Stimulated activated CD8-positive, alpha-beta memory T cell treated with anti-CD3 and anti-CD28 coated beads, Interleukin-4, amount 100 ng/mL, for 4 hours (primary cell): ENCODE measurements around the gene NUDCD3.

Experiments
- DNase-seq, 2 donors: peaks; one replicate each; pipeline ENCODE4 v3.0.0-alpha.2; 2020; ENCODE audit warnings: low read depth in 2 of 2, low spot score in 1 of 2

NUDCD3 gene

DNA sequence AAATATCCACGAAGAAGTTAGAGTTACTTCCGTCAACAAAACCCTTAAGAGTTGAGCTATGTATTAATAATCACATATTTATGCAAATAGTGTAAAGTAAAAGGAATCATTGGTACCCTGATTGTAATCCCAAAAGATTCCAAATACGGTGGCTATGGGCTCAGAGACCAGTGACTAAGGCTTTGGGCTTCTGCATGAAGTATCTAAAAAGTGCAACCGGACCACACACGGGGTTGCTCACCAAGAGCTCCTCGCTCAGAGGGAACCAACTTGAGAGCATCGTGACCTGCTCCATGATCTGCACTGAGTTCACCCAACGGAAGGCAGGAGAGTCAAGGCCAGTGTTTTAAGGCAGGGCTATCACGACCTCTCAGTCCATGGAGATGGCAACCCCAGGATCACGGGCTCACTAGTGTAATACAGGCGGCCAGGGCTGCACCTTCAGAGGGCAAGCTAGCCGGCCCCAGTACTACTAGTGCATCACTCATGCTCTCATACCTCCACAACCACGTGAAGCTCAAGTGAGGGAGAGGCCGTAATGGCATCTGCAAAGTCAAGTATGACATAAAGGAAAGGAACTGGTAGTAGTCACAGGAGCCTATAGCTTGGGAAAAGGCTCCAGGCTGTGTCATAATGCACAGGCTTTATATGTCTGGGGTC lies 87.9 kb downstream of the NUDCD3 start:
- no peak for DNase-seq

DNA sequence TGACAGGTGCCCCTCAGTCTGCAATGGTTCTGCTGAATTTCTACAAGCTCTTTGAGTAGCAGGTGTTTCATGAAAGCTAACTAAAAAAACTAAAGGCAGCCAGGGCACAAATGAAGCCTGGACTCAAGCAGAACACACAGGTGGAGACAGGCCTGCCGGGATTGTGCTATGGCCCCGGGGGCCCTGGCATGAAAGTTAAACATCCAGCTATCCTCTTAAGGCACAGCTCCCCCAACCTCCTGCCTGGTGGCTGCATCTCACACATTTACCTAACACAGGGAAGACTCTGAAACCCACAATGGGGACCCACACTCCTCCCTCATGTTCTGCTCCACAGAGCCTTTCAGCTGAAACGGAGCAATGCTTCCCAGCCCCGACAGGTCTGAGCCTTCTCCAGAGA lies 88.8 kb downstream of the NUDCD3 start:
- no peak for DNase-seq

DNA sequence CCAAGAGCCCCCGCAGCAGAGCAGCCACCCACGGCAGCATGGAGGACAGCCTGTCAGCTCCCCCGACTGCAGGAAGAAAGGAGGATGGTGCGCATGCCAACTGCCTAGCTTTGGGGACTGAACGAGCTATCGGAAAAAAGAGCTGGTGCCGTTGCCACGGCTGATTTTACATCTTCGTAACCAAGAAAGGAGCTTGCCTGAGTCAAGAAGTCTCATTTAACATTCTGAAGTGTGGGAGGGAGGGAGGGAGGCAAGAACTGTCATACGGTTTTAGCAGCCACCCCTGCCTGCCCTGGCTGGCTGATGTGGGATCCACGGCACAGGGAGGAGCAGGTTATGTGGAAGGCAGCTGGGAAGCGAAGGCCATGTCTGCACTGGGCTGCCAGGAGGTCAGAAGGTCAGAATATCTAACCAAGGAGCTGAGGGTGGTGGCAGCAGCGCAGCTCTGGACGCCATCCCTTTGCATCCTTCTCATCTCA lies 90.4 kb downstream of the NUDCD3 start:
- no peak for DNase-seq

DNA sequence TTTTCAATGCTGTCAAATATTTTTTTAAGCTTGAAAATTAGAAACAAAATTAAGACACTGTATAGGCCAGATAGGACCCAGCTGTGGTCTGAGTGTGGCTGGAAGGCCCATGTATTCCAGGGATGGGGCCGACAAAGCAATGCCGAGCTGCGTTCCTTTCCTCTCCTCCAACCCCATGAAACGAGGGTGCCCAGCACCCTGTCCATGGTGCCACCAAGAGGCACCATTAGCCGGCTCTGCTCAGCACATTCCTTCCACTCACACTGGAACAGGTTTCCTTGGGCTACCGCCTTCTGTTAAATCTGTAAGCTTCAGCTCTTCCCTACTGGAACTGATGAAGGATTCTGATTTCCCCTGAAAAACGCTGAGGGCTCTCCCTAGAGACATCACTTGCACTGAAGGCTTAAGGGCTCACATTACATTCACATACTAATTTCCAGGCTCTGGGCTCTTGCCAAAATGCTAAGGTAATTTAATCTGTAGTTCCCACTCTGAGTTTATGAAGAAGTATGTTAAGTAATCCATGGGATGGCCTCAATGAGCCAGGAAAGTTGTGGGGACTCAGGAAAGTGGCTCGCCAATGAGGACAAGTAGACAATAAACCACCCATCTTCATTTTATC lies 91.4 kb downstream of the NUDCD3 start:
- no peak for DNase-seq

DNA sequence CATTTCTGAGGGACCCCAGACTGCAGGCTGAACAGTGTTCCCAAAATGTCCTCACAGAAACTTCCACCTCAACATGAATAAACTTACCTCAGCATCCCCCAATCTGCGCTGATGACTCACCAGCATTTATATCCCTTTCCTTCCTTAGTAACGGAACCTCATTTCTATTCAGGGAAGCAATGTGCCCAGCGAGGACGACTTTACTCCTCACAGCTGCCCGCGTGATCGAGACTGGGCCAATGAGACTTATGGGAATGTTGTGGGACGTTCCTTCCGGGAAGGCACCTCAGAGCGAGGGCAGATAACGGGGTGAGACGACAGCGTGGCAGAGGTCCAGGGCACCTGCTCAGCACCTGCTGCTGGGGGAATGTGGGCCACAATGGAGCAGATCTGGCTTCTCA lies 91.9 kb downstream of the NUDCD3 start:
- DNase-seq: no peak

DNA sequence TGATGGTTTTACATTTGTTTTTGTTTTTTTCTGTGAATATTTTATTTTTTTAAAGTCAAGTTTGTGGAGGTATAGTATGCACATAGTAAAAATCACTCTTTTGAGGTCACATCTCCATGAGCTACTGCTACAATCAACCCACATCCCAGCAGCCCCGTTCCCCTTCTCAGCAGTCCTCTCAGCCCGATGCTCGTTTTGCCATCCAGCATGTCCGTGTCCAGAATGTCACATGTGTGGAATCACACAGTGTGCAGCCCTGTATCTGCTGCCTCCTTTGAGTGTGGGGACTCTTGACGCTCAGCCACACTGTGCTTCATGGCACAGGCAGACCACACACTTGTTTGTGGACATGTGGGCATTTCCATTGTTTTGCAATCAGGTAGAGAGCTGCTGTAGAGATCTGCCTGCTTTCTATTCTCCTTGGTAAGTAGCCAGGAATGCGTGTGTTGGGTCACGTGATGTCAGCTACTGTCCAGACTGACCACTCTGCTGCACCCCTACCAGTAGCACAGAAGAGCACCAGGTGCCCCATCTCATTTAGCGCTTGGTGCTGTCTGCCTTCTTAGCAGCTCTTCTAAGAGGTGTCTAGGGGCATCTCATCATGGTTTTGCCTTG lies 93.4 kb downstream of the NUDCD3 start:
- no peak for DNase-seq

DNA sequence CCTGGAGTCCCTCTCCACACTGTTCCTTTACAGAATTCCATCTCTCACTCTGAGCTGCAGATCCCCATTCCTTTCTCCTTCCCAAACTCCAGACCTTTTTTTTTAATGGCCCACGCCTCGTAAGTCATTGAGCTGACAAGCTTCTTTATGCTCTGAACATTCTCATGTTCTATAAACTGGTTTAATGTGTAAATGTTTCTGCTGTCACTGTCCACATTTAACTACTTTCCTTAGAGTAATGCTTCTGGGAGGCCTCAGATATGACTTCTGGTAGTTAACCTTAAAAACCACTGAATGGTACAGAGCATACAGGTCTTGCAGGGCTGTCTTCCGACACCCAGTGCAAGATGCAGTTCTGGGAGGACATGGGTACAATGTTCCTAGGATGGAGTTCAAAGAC lies 94.0 kb downstream of the NUDCD3 start:
- DNase-seq: no peak

DNA sequence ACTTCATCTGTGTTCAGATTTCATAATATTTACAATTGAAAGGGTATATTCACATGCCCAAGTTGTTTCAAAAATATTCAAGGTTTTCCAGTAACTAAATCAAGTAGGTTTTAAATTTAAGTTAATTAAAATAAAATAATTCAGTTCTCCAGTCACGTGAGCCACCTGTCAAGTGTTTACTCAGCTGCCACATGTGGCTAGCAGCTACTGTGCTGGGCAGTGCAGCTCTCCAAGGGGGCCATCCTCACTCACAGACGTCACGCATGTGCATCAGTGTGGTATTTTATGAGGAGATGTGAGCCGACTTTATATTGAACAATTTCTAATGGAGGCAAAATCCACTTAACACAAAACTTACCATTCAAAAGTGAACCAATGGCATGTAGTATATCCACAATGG lies 95.4 kb downstream of the NUDCD3 start:
- no peak for DNase-seq

DNA sequence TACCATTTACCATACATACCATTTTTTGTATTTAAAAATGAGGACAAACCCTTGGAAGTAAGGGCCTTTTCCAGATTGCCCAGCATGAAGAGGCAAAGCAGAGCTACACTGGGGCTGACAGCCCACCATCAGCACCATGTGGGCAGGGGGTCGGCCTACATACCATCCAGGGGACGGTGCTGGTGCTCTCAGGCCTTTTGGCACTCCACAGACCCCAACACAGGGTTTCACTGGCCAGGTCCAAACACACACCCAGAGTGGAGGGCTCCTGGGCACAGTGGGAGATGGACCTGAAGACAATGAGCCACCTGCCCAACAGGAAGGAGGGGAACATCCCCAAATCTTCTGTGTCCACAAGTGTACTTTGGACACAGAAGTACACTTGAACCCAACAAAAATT lies 95.8 kb downstream of the NUDCD3 start:
- DNase-seq: no peak

DNA sequence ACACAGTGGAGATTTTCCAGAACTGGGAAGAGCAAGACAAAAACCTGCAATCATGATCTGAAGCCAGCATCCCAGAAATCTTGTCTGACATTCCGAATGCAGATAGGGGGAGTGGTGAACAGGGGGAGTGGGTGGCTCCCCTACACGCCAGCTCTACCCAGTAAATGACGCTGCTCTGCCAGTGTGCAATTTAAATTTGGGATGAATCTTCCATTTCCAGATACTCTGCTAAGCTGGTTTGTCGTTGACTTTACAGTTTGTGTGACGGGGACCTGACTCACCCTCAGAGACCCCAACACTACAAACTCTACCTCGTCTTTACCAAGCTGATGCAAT lies 96.4 kb downstream of the NUDCD3 start:
- no peak for DNase-seq

DNA sequence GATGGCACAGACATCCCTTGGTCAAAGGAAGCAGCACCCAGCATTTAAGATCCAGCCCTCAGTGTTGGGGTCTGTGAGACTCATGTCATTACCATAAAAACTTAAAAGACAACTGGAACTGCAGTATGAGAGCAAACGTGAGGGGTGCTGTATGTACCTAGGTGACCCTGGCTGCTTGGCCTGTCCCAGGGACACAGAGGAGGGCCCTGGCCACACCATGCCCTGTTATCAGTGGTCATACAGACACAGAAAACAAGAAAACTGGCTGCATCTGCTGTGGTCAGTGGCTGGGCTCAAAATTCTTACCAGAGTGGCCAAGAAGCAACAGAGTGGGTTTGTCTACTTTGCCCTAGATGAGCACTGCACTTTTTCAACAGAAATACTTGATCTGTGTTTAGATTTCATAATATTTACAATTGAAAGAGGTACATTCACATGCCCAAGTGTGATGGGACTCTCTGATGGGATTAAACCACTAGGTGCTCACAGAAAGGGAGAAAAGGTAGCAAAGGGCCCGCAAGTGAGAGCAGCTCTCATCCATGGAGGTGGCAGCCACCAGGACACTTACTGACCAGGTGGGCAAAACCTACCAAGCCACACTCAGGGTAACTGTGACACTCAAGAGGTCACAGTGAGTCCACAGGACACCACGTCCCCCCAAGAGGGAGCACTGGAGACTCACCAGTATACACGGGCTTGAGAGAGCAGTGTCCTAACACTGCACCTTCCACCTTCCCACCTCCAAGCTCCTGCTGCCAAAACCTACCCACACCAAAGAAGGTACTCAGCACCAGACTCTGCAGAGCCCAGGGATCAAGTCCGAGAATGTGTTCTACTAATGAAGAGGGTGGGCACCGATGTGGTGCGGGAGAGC lies 97.0 kb downstream of the NUDCD3 start:
- DNase-seq: no peak

DNA sequence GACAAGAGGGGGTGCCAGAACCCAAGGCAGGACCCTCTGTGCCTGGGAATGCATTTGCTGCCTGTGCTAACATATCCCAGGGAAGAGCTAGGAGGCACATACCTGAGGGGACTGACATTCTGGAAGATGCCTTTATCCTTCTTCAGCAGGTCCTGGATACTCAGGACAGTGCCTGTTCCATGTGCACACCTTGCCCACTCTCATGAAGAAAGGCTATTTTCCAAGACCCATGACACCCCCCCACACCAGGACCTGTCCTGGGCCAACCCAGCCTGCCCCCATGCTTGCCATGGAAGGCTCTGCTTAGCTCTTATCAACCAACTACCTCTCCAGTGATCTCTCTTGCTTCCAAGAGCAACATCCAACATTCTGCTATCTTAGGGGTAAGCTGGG lies 97.8 kb downstream of the NUDCD3 start:
- DNase-seq: no peak

DNA sequence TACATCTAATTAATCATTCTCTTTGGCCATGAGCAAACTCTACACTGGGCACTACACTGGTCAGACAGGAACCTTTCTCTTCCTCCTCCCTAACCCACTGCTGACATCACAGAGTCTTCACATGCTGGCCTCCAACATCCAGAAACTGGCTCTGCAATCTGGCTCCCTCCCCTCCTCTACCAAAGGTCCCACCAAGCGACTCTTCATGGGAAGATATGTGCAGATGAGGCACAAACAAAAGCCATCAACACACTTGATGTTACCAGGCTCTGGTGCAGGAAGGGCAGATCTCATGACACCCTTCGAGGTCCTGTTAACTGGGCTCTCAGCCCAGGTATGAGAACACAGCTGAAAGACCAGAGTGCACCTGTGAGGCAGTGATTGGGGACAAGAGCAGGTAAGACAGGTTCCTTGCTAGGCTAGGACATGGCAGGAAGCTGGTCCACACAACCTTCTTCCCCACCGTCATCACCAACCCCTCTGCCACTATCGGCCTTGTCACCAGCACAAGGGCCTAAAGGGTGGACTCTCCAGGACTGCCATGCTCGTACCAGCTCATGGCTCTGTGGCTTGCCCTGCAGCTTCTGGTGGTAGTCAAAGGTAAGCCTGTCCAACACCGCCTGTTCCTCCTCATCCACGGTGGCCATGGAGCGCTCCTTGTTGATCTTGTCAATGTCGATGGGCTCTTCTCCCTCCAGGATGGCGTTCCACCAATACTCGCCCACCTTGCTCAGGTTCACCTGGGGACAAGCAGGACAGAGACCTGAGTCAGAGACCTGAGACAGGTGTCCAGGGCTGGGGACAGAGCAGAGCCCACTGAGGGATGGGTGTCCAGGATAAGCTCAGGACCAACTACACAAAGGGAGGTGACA lies 98.5 kb downstream of the NUDCD3 start:
- DNase-seq: no peak

DNA sequence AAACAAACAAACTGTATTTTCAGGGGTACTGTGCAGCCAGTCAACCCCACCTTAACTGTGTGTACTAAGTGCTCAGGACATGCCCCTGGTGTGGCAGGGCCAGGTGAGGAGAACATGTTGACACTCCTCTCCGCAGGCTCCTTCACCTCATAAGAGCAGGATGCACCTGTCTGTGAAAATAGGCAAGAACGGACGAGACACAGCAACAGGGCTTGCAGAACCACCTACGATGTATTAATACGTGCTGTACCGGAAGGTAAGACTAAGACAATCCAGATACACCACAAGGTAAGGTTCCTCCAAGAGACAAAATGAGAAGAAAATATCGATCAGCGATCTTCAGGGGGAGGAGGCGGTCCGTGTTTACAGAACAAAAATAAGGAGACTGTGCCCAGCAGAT lies 99.3 kb downstream of the NUDCD3 start:
- DNase-seq: no peak

DNA sequence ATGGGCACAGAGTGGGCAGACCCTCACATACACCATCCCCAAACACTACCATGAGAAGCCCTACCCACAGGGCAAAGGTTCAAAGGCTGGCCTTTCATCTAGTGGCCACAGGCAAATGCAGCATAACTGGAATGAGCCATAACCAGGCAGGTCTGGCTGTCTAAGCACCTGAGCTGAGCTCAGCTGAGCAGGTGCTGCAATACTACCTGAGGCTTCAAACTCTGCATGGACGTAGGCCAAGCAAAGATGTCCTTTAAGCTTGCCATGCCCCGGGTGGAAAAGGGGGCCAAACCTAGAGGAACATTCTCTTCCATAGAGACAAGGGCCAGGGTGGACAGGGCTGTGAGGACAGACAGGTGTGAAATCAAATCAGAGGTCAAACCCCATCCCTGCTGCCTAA lies 99.8 kb downstream of the NUDCD3 start:
- DNase-seq: no peak

DNA sequence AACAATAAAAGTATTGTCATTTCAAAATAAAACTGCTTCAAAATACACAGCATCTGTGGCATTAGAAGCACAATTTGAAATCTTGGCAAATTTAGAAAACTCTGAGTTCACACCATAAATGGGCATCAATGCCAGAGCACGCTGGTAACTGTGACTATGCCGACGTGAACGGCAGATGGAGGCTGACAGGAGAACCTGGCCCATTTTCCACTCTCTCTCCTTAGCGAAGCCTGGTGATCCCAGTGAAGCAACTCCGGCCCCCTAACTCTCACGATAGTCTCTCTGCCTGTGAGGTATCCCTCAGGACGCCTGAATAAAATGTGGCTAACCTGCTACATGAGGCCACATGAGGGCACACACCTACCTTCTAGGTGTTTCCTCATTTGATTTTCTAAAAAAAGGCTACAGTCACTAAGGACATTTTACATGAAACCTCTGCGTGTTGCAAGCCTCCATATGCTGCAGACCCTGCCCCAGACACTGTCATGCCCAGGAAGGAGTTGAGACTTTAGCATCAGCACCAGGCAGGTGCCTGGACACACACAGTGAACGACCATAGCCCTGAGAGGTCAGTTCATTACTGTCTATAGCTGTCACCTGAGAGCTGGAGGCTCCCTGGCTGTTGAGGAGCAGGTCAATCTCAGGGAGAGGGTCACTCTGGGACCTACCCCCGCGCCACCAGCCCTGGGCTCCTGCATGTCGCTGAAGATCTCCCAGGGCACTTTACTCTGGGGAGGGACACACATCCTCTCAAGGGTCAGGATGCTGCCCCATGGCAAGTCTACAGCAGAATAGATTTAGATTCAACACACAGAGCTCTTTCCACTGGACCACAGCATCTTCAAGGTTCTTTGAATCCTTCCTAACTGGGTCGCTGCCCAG lies 102.1 kb downstream of the NUDCD3 start:
- DNase-seq: no peak

DNA sequence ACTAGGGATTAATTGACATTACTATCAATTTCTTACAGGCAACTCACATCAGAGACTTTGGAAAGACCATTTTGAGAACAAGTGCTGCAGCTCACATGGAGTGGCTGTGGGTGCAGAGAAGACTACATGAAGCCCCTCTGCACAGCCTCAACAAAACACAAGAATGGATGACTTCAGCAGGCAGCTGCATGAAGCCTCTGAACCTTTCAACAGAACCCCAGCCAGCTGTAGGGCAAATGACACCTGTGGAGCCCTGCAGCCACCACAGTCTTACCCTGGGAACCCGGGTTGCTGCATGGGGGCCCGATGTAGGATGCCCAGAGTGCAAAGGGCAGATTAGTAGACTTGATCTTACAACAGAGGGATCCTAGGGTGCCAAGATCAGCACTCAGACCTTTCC lies 103.1 kb downstream of the NUDCD3 start:
- DNase-seq: no peak

DNA sequence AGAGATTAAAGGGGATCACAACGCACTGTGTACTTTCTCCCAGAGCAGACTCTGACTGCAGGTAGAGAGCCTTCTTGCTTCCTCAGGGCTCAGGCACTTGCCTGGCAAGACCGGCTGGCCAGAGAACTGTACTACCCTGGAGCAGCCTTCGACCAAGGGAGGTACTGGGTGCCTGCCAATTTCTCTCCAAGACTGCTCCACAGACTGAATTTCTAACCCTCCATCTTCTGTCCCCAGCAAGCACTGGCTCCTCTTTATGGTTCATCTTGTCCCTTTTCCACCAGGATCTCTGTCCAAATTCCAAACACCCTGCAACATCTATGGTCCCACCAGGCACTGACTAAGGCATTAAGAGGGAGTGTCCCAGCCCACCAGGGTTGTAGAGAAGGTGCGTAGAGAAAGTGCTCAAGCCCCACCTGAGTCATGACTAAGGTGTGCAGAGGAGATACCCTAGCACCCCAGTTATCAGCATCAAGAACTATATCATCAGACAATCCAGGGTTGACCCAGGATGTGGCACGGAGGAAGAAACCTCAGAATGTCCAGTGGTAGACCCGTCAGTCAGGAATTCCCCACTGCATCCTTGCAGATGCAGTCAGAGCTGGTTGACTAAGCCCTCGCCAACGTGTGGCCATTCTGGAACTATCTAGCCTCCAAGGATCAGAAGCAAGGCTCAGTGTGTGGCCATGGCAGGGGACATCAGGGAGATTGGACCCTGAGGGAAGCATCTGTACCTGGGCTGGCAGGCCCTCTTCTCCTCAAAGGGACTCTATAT lies 104.1 kb downstream of the NUDCD3 start:
- DNase-seq: no peak

DNA sequence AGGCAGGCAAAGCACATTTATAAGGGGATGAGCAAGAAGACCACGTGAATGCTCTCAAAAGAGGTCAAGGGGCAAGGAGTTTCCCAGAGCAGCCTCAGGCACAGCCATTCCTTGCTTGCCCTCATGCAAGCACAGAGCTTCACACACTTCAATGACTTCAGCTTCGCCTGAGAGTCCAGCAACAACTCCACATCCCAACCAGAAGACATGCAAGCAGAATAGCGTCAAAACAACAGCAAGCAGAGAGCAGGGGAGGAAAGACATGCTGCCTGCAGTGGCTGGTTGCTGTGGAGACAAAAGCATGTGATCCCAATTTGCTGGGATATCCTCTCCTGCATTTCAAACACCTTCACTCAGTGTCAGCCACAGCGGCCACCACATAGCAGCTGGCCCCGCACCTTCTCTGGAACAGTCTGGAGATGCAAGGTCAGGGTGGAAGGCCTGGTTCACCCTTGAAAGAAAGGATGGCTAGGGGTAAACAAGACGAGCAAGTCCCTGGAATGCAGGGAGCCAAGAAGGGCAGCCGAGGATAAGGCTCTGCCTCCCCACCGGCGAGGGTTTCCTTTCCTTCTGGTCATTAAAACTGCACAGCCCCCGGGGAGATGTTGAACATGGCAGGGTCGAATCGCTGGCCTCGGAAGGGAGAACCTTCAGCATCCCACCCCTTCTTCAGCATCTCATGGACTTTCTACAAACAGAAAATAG lies 104.9 kb downstream of the NUDCD3 start:
- no peak for DNase-seq
